ENCODE data around the gene CD164L2.

- TF ChIP-seq CTCF (conservative IDR thresholded peaks at IDR 0.05; ENCODE audit: low read length) (peak; percentile 90), EZH2phosphoT487 (IDR thresholded peaks at IDR 0.05; ENCODE audit: borderline replicate concordance) (no peak)
These were observed 33.4 kb upstream of the CD164L2 start for GRCh38 chr1:27416387-27417111.

Data from Loucy (cell line).